GM19240 (cell line): ENCODE measurements around the gene RRM2.

ENCODE experiments used
- DNase-seq: peaks from one replicate; pipeline ENCODE4 v3.0.0; 2011; ENCODE audit warnings: low spot score; ENCODE audit not compliant: insufficient read length

The RRM2 gene

DNA sequence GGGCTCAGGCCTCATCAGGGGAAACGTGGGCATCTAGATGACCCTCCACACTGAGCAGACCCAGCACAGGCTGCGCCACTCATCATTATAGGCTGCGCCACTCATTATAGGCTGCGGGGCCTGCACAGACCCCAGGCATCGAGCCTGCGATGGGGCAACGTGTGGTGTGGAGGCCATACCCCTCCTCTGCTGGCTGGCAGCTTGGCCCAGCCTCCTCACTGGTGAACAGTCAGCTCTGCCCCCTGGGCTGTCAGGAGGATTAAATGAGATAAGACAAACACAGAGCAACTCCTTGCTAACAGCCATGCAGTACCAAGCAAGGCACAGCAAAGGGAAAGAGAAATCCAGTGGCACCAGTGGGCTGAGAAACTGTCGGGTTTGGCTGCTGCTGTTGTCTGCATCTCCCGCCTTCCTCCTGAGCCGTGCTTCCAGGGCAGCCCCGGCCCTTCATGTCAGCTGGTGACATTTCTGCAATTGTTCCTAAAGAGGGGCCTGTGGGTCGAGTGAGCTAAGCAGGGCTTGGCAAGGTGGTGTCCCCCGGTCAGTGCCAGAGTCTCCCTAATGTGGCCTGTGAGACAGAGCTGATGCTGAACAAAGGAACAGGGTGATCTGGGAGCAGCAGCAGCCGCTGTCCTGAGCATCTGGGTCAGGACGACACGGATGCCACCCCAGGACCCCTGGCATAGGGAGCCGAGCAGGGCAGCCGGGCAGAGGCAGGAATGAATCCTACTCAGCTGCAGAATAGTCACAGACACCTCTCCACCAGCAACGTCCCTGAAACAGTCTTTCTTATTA is 48.7 kb downstream of the RRM2 start:
- no peak for DNase-seq

DNA sequence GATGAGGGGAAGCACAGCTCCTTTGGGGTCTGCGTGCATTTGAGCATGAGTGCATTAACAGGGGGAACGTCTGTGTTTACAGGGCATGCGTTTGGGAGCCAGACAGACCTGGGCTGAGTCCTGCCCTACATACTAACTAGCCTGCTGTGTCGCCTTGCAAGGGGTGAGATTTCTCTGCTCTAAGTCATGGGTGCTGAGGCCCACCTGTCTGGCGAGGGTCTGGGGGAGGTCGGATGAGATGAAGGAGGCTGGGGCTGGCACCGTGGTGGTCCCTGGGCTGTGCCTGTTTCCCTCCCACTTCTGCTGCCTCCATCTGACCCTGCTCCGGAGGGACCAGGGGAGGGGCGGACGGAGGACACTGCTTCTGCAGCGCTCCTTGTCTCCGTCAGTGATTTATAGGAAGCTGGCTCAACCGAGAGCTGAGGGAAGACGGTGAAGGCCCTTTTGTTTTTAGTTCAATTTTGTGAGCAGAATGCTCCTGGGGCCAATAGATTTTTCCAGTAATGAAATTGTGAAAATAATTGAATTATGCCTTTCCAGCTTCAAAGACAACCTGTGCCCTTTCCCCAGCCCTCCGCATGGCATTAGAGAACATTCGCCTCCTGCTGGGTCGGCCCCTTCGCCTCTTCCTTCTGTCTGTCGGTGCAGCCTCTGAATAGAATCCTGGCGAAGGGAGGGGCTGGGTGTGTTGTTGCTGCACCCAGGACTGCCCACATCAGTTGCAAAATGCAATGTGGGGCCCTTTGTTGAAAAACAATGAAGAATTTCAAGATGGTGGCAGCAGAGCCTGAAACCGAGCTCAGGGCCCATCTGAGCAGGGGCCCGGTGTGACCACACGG is 49.7 kb downstream of the RRM2 start:
- no peak for DNase-seq

DNA sequence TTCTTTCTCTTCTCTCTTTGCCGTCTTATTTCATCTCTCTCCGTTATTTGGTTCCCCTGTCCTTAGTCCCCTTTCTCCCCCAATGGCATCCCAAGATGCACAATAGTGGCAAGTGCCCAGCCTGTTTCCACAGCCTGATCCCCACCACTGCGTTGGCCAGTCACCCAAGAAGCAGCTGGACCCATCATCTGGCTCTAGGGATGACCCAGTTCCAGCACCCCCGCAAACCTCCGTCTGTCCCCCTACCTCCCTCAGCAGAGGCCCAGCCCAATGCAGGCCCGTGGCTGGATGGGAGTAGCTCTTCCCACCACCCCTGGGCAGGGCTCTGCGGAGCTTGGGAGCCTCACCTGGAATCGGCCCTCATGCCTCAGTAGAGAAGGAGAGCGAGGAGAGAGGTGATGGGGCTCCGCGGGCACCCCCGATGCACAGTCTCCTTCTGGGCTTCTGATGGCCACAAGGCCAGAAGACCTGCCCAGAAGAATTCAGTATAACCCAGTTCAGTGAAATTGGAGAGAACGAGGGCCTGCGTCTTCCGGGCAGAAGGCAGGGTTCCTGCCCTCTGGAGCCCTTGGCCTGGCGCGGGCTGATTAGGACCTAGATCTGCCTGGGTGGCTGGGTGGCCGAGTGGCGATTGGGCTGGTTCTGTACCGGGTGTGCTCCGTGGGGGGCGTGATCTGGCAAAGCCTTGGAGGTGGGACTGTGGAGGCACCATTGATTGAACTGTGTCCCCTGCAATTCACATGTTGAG is 50.9 kb downstream of the RRM2 start:
- no peak for DNase-seq

DNA sequence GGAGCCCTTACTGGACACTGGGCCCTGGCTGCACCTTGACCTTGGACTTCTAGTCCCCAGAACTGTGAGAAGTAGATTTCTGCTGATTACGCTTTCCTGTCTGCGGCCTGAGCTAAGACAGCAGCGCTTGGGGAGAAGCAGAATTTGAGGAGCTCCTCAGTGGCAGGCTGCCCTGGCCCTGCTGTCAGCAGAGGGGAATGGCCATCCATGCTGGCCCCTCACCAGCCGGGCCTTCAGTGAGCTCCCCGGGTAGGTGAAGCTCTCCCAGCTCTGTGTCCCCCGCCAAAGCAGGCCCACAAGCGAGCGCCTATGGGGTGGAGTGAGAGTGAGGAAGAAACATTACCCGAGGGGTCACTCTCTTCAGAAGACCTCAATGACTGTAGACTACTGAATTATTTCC is 51.6 kb downstream of the RRM2 start:
- no peak for DNase-seq

DNA sequence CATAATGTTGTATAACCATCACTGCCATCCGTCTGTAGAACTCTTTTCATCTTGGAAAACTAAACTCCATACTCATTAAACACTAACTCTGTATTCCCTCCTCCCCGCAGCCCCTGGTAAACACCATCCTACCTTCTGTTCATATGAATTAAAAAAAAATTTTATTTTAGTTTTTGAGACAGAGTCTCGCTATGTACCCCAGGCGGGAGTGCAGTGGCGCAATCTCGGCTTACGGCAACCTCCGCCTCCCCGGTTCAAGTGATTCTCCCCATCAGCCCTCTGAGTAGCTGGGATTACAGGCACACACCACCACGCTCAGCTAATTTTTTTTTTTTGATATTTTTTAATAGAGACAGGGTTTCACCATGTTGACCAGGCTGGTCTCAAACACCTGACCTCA is 52.9 kb downstream of the RRM2 start:
- no peak for DNase-seq

DNA sequence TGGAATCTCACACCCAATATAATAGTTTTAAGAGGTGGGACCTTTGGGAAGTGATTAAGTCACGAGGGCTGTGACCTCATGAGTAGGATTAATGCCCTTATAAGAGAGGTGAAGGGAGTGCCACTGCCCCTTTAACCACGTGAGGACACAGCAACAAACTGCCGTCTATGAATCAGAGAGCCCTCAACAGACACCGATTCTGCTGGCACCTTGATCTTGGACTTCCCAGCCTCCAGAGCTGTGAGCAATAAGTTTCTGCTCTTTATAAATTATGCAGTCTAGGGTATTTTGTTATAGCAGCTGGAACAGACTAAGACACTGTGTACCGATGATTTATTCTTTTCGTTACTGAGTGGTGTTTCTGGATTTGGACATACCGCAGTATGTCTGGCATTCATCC is 56.2 kb downstream of the RRM2 start:
- DNase-seq, result no peak

DNA sequence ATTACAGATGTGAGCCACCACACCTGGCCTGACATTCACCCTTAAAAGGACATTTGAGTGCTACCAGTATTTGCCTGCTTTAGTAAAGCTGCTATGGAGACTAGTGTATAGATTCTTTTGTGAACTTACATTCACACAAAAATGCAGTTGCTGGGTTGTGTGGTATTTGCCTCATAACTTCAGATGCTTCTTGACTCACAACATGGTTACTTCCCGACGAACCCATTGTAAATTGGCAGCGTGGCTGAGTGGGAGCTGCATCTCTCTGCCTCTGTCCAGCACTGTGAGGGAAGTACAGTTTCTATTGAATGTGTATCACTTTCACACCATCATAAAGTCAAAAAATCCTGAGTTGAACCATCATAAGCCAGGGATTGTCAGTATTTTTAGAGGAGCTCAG is 56.9 kb downstream of the RRM2 start:
- no peak for DNase-seq

DNA sequence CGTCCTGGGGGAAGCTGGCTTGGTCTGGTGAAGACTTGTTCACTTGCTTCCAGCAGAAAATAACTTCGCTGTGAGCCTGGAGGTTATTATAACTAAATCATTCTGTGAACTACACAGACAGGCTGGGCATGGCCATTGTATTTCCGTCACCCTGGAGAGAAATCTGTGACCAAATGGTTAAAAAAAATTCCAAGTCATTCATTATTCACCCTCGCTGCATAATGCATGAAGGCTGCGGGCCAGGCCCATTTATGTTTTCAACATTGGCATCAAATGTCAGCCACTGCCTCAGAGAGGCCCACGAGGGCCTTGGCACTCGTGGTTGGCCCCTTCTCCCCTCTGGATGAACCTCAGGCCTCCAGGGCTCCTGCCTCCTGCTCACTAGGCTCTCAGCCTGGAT is 57.7 kb downstream of the RRM2 start:
- no peak for DNase-seq
